ENCODE results near the gene GRID2IP. TPM values are rescaled to one million over a fixed set of nuclear protein-coding genes. Genes with fewer than 3 reads are reported as not detected.

Gene GRID2IP
- total RNA-seq, 2 donors from 2014 or later = 0.73 to 2.6 TPM

DNA sequence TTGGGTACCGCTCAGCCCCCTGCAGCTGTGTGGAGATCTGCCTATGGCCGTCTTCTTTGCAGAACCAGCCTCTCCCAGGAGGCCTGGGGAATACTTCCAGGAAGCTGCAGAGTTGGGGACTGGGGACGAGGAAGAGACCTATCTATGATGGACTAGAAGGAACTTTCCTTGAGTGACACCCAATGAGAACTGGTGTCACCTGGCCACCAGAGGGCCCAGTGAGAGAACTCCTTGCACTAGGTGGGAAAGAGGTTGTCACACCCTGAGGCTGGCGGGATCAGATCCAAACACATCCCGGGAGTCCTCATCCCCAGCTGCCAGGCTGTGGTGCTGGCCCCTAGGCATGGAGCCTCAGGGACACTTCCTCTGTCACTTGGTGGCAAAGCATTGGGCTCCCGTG lies 4.9 kb upstream of the GRID2IP start:
- Histone ChIP-seq H3K4me1 (replicated peaks) (no peaks in the 10 kb centered on the region), H3K27ac (no peak overlapping the region), H3K4me3 (no peak overlapping the region), H3K36me3 (no peaks in the 10 kb centered on the region), H3K27me3 (replicated peaks; ENCODE audit: insufficient read depth) (no peaks in the 10 kb centered on the region), H3K9me3 (no peaks in the 10 kb centered on the region)
- intact Hi-C loops (cut with DNase I) = no loop called here
- DNase-seq (ENCODE audit: low spot score) = no peak
- TF ChIP-seq POLR2AphosphoS5 (IDR thresholded peaks at IDR 0.05) = no peak
- no peak for TF ChIP-seq POLR2A (IDR thresholded peaks at IDR 0.05)
- TF ChIP-seq, protein P1, sequence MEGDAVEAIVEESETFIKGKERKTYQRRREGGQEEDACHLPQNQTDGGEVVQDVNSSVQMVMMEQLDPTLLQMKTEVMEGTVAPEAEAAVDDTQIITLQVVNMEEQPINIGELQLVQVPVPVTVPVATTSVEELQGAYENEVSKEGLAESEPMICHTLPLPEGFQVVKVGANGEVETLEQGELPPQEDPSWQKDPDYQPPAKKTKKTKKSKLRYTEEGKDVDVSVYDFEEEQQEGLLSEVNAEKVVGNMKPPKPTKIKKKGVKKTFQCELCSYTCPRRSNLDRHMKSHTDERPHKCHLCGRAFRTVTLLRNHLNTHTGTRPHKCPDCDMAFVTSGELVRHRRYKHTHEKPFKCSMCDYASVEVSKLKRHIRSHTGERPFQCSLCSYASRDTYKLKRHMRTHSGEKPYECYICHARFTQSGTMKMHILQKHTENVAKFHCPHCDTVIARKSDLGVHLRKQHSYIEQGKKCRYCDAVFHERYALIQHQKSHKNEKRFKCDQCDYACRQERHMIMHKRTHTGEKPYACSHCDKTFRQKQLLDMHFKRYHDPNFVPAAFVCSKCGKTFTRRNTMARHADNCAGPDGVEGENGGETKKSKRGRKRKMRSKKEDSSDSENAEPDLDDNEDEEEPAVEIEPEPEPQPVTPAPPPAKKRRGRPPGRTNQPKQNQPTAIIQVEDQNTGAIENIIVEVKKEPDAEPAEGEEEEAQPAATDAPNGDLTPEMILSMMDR (IDR thresholded peaks at IDR 0.05) = no peak
- WGBS = 71% methylated on average over 6 of the region's 6 CpGs

- H3K4me1 ChIP-seq (replicated peaks) = no peaks in the 10 kb centered on the region
Measured at GRCh38 chr7:6554848-6555247, 3.6 kb upstream of the GRID2IP start.

DNA sequence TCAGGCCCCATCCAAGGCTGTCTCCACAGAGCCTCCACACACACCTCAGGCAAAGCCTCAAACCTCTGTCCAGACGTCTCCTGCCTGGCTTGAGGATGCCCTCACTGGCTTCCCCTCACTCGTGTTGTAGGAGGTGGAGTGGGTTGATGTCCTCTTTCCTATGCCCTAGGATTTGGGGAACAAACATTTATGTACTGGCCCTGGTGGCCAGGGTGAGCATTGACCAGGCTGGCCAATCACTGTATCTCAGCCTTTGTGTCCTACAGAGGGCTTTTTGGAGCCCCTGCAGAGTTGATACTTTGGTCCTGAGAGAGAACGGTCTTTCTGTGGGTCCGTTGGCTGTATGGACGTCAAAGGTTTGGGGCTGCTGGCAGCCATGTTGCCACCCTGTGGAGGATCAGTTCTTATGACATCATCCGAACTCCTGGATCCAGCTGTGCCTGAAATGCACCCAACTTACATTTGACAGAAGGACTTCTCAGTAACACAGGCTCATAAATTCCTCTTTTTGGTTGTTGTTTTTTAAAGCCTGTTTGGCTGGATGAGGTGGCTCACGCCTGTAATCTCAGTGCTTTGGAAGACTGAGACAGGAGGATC lies 2.3 kb upstream of the GRID2IP start:
- Histone ChIP-seq H3K27me3 (replicated peaks; ENCODE audit: insufficient read depth) (no peaks in the 10 kb centered on the region), H3K27ac (no peak overlapping the region), H3K36me3 (no peaks in the 10 kb centered on the region), H3K9me3 (no peaks in the 10 kb centered on the region), H3K4me3 (no peak overlapping the region), H3K4me1 (replicated peaks) (no peaks in the 10 kb centered on the region)
- 79% methylated on average over 7 of the region's 7 CpGs for WGBS
- no peak for DNase-seq (ENCODE audit: low spot score)
- intact Hi-C loops (cut with DNase I) = no loop called here
- TF ChIP-seq POLR2AphosphoS5 (IDR thresholded peaks at IDR 0.05) (no peak), POLR2A (IDR thresholded peaks at IDR 0.05) (no peak)
- TF ChIP-seq, protein P1 (IDR thresholded peaks at IDR 0.05) = no peak

More at GRCh38 chr7:6554848-6555247, 3.6 kb upstream of the GRID2IP start:
- H3K27me3 ChIP-seq (replicated peaks; ENCODE audit: insufficient read depth) = no peaks in the 10 kb centered on the region
- DNase-seq (ENCODE audit: low spot score) = no peak
- H3K27ac ChIP-seq = no peak overlapping the region
- 81% methylated on average over 7 of the region's 7 CpGs for WGBS
- no peaks in the 10 kb centered on the region for H3K36me3 ChIP-seq
- no peaks in the 10 kb centered on the region for H3K9me3 ChIP-seq
- intact Hi-C loops (cut with DNase I) = no loop called here
- no peak for TF ChIP-seq POLR2A (IDR thresholded peaks at IDR 0.05)
- no peak for TF ChIP-seq POLR2AphosphoS5 (IDR thresholded peaks at IDR 0.05)
- TF ChIP-seq, protein P1 (IDR thresholded peaks at IDR 0.05) = no peak
- H3K4me3 ChIP-seq = no peak overlapping the region

GRCh38 chr7:6547400-6547799 lies 3.9 kb downstream of the GRID2IP start:
- no peak overlapping the region for H3K27ac ChIP-seq
- H3K4me3 ChIP-seq = no peak overlapping the region
- no peaks in the 10 kb centered on the region for H3K4me1 ChIP-seq (replicated peaks)
- no peak for TF ChIP-seq POLR2AphosphoS5 (IDR thresholded peaks at IDR 0.05)
- TF ChIP-seq POLR2A (IDR thresholded peaks at IDR 0.05) = no peak
- TF ChIP-seq, protein P1 (IDR thresholded peaks at IDR 0.05) = no peak
- WGBS = 90% methylated on average over 1 of the region's 1 CpG
- H3K36me3 ChIP-seq = no peaks in the 10 kb centered on the region
- intact Hi-C loops (cut with DNase I) = no loop called here
- DNase-seq (ENCODE audit: low spot score) = no peak
- H3K9me3 ChIP-seq = no peaks in the 10 kb centered on the region
- no peaks in the 10 kb centered on the region for H3K27me3 ChIP-seq (replicated peaks; ENCODE audit: insufficient read depth)

GRCh38 chr7:6546498-6547251 lies 4.6 kb downstream of the GRID2IP start:
- intact Hi-C loops (cut with DNase I) = no loop called here
- 72% methylated on average over 12 of the region's 12 CpGs for WGBS
- Histone ChIP-seq H3K27me3 (replicated peaks; ENCODE audit: insufficient read depth) (no peaks in the 10 kb centered on the region), H3K4me1 (replicated peaks) (no peaks in the 10 kb centered on the region), H3K4me3 (no peak overlapping the region), H3K36me3 (no peaks in the 10 kb centered on the region), H3K9me3 (no peaks in the 10 kb centered on the region), H3K27ac (no peak overlapping the region)
- DNase-seq (ENCODE audit: low spot score) = no peak
- TF ChIP-seq POLR2A (IDR thresholded peaks at IDR 0.05) = no peak

Data from prostate gland (tissue), 2 donors.